HCT116 (cell line): ENCODE results near the gene VDAC2. TPM values are rescaled to one million over a fixed set of nuclear protein-coding genes. Genes with fewer than 3 reads are reported as not detected.

Experiments used
- ATAC-seq: fragments of 200-7000 bp; cut with Tn5 transposase; 2 replicates; pipeline ENCODE4 v1.9.1; 2020; ENCODE audit warnings: mild to moderate bottlenecking, moderate library complexity
- Bru-seq: library from RNA; stranded (reverse); fragments of 400-500 nt; gene quantifications from one replicate; lab custom pipeline; 2021; lab: Mats Ljungman, UMichigan
- BruChase-seq, 2 experiments: library from RNA; stranded (reverse); fragments of 400-500 nt; gene quantifications; one replicate each; lab custom pipeline; 2021; lab: Mats Ljungman, UMichigan
- BruUV-seq: library from RNA; stranded (reverse); fragments of 400-500 nt; replicated peaks from 2 replicates; lab custom pipeline; 2021; lab: Mats Ljungman, UMichigan
- CTCF ChIA-PET: fragments of 300-600 bp; sonication (Branson Sonifier 250); formaldehyde crosslinking; loops from one replicate; lab custom pipeline; 2021; ENCODE audit warnings: antibody characterized with exemption; lab: Charles Lee
- POLR2A ChIA-PET: fragments of 300-600, 350-600 bp; sonication (Branson Sonifier 250); formaldehyde crosslinking; loops from one replicate; lab custom pipeline; 2021; ENCODE audit warnings: antibody characterized with exemption; lab: Charles Lee
- RAD21 ChIA-PET, 2 experiments: fragments of 300-600 bp; sonication (Branson Sonifier 250); formaldehyde crosslinking; loops; one replicate each; lab custom pipeline; 2023; ENCODE audit warnings: low total read pairs in 2 of 2; ENCODE audit not compliant: uncharacterized antibody in 2 of 2, unreplicated experiment in 2 of 2, low non-redundant PET in 1 of 2; lab: Charles Lee
- DNase-seq: peaks from one replicate; pipeline ENCODE4 v3.0.0-alpha.2; 2010; ENCODE audit warnings: low read depth, low spot score
- H2AFZ ChIP-seq: fragments of 200-600 bp; shearing (Covaris generic), sonication (generic); 2 replicates; pipeline ENCODE4 v1.6.1; 2017; ENCODE audit warnings: low read depth, mixed run types, mixed read lengths, antibody characterized with exemption, low read length; ENCODE audit not compliant: poor library complexity, severe bottlenecking
- H3K27ac ChIP-seq: 2 replicates; pipeline ENCODE4 v1.5.1; 2012; ENCODE audit warnings: low read depth, low read length
- H3K27me3 ChIP-seq: fragments of 200-600 bp; sonication (generic); 2 replicates; pipeline ENCODE4 v1.6.1; 2016; ENCODE audit warnings: mixed run types, low read length, mixed read lengths; ENCODE audit not compliant: insufficient read depth
- H3K36me3 ChIP-seq, 2 experiments: fragments of 200-500 bp in 1 of 2; fragments of 200-600 bp in 1 of 2; sonication (Bioruptor generic) in 1 of 2; sonication (generic) in 1 of 2; 2 replicates each; pipeline versions ENCODE4 v1.5.1 to v1.6.1; 2014 to 2016; ENCODE audit warnings: low read length in 2 of 2, inconsistent platforms in 1 of 2, mixed read lengths in 1 of 2, mixed run types in 1 of 2; ENCODE audit not compliant: insufficient read depth in 2 of 2, control insufficient read depth in 1 of 2
- H3K4me1 ChIP-seq, 2 experiments: fragments of 200-600 bp in 1 of 2; sonication (generic) in 1 of 2; 2 replicates each; pipeline versions ENCODE4 v1.5.1 to v1.6.1; 2012 to 2017; ENCODE audit warnings: low read length in 2 of 2, inconsistent platforms in 1 of 2, mild to moderate bottlenecking in 1 of 2, mixed read lengths in 1 of 2, mixed run types in 1 of 2, moderate library complexity in 1 of 2; ENCODE audit not compliant: insufficient read depth in 2 of 2, control insufficient read depth in 1 of 2
- H3K4me2 ChIP-seq: fragments of 200-600 bp; sonication (generic); 2 replicates; pipeline ENCODE4 v1.6.1; 2017; ENCODE audit warnings: mixed run types, low read length, mixed read lengths
- H3K4me3 ChIP-seq, 2 experiments: fragments of 200-600 bp in 1 of 2; sonication (generic) in 1 of 2; replicated peaks in 1 of 2; 2 replicates each; pipeline ENCODE4 v1.5.1; 2011 to 2016; ENCODE audit warnings: low read length in 2 of 2, control low read depth in 1 of 2, low read depth in 1 of 2, mild to moderate bottlenecking in 1 of 2, mixed read lengths in 1 of 2, mixed run types in 1 of 2
- H3K79me2 ChIP-seq: fragments of 200-600 bp; sonication (generic); 2 replicates; pipeline ENCODE4 v1.6.1; 2017; ENCODE audit warnings: mild to moderate bottlenecking, mixed run types, low read length, moderate library complexity, mixed read lengths; ENCODE audit not compliant: insufficient read depth
- H3K9ac ChIP-seq: fragments of 200-600 bp; sonication (generic); 2 replicates; pipeline ENCODE4 v1.6.1; 2016; ENCODE audit warnings: low read length, mixed read lengths
- H3K9me2 ChIP-seq: fragments of 200-600 bp; sonication (generic), shearing (Covaris generic); 2 replicates; pipeline ENCODE4 v1.6.1; 2017; ENCODE audit warnings: mixed run types, mild to moderate bottlenecking, moderate library complexity; ENCODE audit not compliant: insufficient read depth
- H3K9me3 ChIP-seq, 2 experiments: fragments of 200-500 bp in 1 of 2; fragments of 200-600 bp in 1 of 2; sonication (Bioruptor generic) in 1 of 2; sonication (generic) in 1 of 2; 2 replicates each; pipeline ENCODE4 v1.6.1; 2014 to 2017; ENCODE audit warnings: low read length in 2 of 2, mixed read lengths in 2 of 2, inconsistent platforms in 1 of 2, low read depth in 1 of 2, mild to moderate bottlenecking in 1 of 2, mixed run types in 1 of 2, moderate library complexity in 1 of 2; ENCODE audit not compliant: control insufficient read depth in 1 of 2, insufficient read depth in 1 of 2
- H4K20me1 ChIP-seq: fragments of 200-600 bp; sonication (generic), shearing (Covaris generic); 2 replicates; pipeline ENCODE4 v1.6.1; 2017; ENCODE audit warnings: mixed run types, mild to moderate bottlenecking, moderate library complexity; ENCODE audit not compliant: insufficient read depth
- CBX3 ChIP-seq: IDR thresholded peaks from 2 replicates; pipeline ENCODE4 v1.6.1; 2012; ENCODE audit warnings: low read depth
- CEBPB ChIP-seq: IDR thresholded peaks from 2 replicates; pipeline ENCODE4 v1.6.1; 2012; ENCODE audit warnings: low read depth
- EGR1 ChIP-seq: IDR thresholded peaks from 2 replicates; pipeline ENCODE4 v1.6.1; 2012; ENCODE audit warnings: low read depth
- EZH2phosphoT487 ChIP-seq: fragments of 200-600 bp; IDR thresholded peaks from 2 replicates; pipeline ENCODE4 v1.6.1; 2018; ENCODE audit warnings: antibody characterized with exemption, borderline replicate concordance
- JUND ChIP-seq: IDR thresholded peaks from 2 replicates; pipeline ENCODE4 v1.6.1; 2012
- POLR2AphosphoS5 ChIP-seq: IDR thresholded peaks from 2 replicates; pipeline ENCODE4 v1.6.1; 2011; ENCODE audit warnings: mild to moderate bottlenecking, low read depth, low read length, moderate library complexity
- SIN3A ChIP-seq: IDR thresholded peaks from 2 replicates; pipeline ENCODE4 v1.6.1; 2012; ENCODE audit warnings: low read depth
- SP1 ChIP-seq: IDR thresholded peaks from 2 replicates; pipeline ENCODE4 v1.6.1; 2012; ENCODE audit warnings: low read depth
- TCF7L2 ChIP-seq: IDR thresholded peaks from 2 replicates; pipeline ENCODE4 v1.7.0; 2011; ENCODE audit warnings: borderline replicate concordance, inconsistent platforms; ENCODE audit not compliant: insufficient read depth, insufficient read length; ENCODE audit errors: extremely low read depth
- YY1 ChIP-seq: IDR thresholded peaks from 2 replicates; pipeline ENCODE4 v1.6.1; 2011; ENCODE audit warnings: low read length, low read depth, moderate library complexity, mild to moderate bottlenecking; ENCODE audit not compliant: insufficient replicate concordance; ENCODE audit errors: extremely low read depth
- ZBTB33 ChIP-seq: IDR thresholded peaks from 2 replicates; pipeline ENCODE4 v1.6.1; 2011; ENCODE audit warnings: mild to moderate bottlenecking, low read length, moderate library complexity; ENCODE audit not compliant: insufficient replicate concordance; ENCODE audit errors: extremely low read depth
- ZFX ChIP-seq: fragments of 450-650 bp; IDR thresholded peaks from 2 replicates; pipeline ENCODE4 v1.6.1; 2017
- ZNF274 ChIP-seq: fragments of 200-500 bp; sonication (Bioruptor generic); IDR thresholded peaks from 2 replicates; pipeline ENCODE4 v1.6.1; 2014; ENCODE audit warnings: mild to moderate bottlenecking, low read depth, low read length, inconsistent platforms
- intact Hi-C: fragments of 100-400 bp; cut with micrococcal nuclease; formaldehyde crosslinking; loops from 2 replicates; pipeline ENCODE4 v1.10.0; 2022
- long read RNA-seq: library from polyadenylated mRNA; unstranded; transcript quantifications from one replicate; pipeline ENCODE4 v2.0.0, GENCODE V29; 2021; ENCODE audit not compliant: unreplicated experiment
- polyA plus RNA-seq: library from polyadenylated mRNA; unstranded; fragments of >200 nt; gene quantifications from 2 replicates; pipeline ENCODE4 v1.2.1, GENCODE V29; 2012; ENCODE audit warnings: missing spikeins
- total RNA-seq: library from RNA; stranded (reverse); gene quantifications from one replicate; pipeline ENCODE4 v1.2.1, GENCODE V29; 2021; ENCODE audit not compliant: unreplicated experiment
- TF ChIP-seq, protein P1 (sequence below): IDR thresholded peaks from 2 replicates; pipeline ENCODE4 v1.6.1; 2012
- TF ChIP-seq, protein P2 (sequence below): IDR thresholded peaks from 2 replicates; pipeline ENCODE4 v1.6.1; 2012

Gene VDAC2, protein sequence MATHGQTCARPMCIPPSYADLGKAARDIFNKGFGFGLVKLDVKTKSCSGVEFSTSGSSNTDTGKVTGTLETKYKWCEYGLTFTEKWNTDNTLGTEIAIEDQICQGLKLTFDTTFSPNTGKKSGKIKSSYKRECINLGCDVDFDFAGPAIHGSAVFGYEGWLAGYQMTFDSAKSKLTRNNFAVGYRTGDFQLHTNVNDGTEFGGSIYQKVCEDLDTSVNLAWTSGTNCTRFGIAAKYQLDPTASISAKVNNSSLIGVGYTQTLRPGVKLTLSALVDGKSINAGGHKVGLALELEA
- 289 TPM for total RNA-seq
- 231 and 273 TPM in 2 replicates for polyA plus RNA-seq
- percentile 97 among the genes with signal in this experiment for Bru-seq, nascent RNA
- BruChase-seq, experiment 1, labeled RNA remaining after a 6-hour chase, result percentile 95 among the genes with signal in this experiment
- BruChase-seq, experiment 2, labeled RNA remaining after a 2-hour chase, result percentile 90 among the genes with signal in this experiment
- long read RNA-seq, transcript VDAC2-203 (10 exons, 1,557 nt), result major isoform, 394 of 445 reads
- long read RNA-seq, partial matches to known transcripts, result 12 of 445 reads
- long read RNA-seq, other reads (novel, unspliced or antisense), result 36 of 445 reads

- peak within 1 kb of the TSS; percentile 95 for H3K4me2 ChIP-seq
- TF ChIP-seq ZFX (peak; percentile 98), ZNF274 (no peak), EZH2phosphoT487 (no peak), YY1 (no peak), EGR1 (peak; percentile 77), SIN3A (peak; percentile 86; the same call in 1 of the 2 replicates), POLR2AphosphoS5 (peak; percentile 80), JUND (no peak; the same call in 1 of the 2 replicates), SP1 (peak; percentile 92), CBX3 (peak; percentile 85; the same call in 1 of the 2 replicates), CEBPB (peak; percentile 29; the same call in 1 of the 2 replicates), TCF7L2 (no peak), ZBTB33 (no peak)
- TF ChIP-seq, protein P1, sequence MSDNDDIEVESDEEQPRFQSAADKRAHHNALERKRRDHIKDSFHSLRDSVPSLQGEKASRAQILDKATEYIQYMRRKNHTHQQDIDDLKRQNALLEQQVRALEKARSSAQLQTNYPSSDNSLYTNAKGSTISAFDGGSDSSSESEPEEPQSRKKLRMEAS, result peak; percentile 90
- TF ChIP-seq, protein P2, sequence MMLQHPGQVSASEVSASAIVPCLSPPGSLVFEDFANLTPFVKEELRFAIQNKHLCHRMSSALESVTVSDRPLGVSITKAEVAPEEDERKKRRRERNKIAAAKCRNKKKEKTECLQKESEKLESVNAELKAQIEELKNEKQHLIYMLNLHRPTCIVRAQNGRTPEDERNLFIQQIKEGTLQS, result no peak
- TF ChIP-seq, all 23 proteins: peak for 8
- POLR2A ChIA-PET, result interaction anchor here (1.2 to 3.3 kb wide), 7 partner anchors 9 to 25 kb away, joined by 3 to 14 read pairs (median 4); partner anchors contain the start of gene COMTD1
- Histone ChIP-seq H3K27me3 (no peaks in the 10 kb centered on the region), H3K4me1 (peaks cover 21 to 50% of the 10 kb centered on the region in 2 experiments), H3K9me3 (no peaks in the 10 kb centered on the region), H3K9ac (peak within 1 kb of the TSS; percentile 99), H3K27ac (peak within 1 kb of the TSS; percentile 84), H4K20me1 (peaks cover 12% of the 10 kb centered on the region; the same call in 1 of the 2 replicates), H3K9me2 (no peaks in the 10 kb centered on the region), H3K79me2 (peaks cover 49% of the 10 kb centered on the region), H3K36me3 (peaks cover 18 to 35% of the 10 kb centered on the region in 2 experiments), H3K4me3 (peak within 1 kb of the TSS; percentile 85), H2AFZ (no peak within 1 kb of the TSS)
- intact Hi-C loops, result no loop called here
- BruUV-seq, result no TSS peak
- RAD21 ChIA-PET, result interaction anchor here (0.5 kb wide), 2 partner anchors 27 to 67 kb away, joined by 3 read pairs; no protein-coding TSS in a partner anchor
- ATAC-seq (peak; percentile 91), DNase-seq (peak; percentile 68)
- CTCF ChIA-PET, result interaction anchor here (1.5 kb wide), 1 partner anchor 25 kb away, joined by 6 read pairs; the partner anchor contains the start of gene COMTD1
Measured at GRCh38 chr10:75210282-75211006, at the start of gene VDAC2. TSS of gene VDAC2 (plus strand) at chr10:75210796. CDS start at chr10:75211159, 363 bp downstream.
